ENCODE results near the gene B3GNT8.
A peak's percentile ranks its signal among the peaks of the same experiment; 100 is the strongest.

The B3GNT8 gene

DNA sequence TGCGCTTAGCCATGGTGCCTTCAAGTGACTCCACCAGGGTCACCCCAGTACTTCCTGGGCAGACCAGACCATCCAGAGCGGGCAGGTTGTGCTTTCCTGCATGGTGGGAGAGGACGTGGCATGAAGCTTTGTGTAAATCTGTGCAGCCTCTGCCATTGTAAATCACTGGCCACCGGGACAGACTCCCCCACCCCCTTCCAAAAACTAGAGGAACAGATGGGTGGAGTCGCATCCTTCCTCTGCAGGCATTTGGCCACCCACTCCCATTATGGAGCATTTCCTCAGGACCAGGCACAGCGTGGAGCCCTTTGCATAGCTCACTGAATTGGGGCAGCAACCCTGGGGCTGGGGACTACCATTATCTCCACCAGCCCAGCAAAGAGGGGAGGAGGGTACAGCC lies 21.4 kb downstream of the B3GNT8 start:
- Histone ChIP-seq H3K36me3 (ENCODE audit: control insufficient read depth, insufficient read depth, low read length) (no peaks in the 10 kb centered on the region), H3K27ac (ENCODE audit: insufficient read depth, low read depth, low read length, poor library complexity, severe bottlenecking) (no peak overlapping the region), H3K4me1 (ENCODE audit: control insufficient read depth, insufficient read depth, low read length) (peaks cover 5% of the 10 kb centered on the region), H3K4me3 (ENCODE audit: insufficient read depth, low read depth, low read length) (no peak overlapping the region), H3K9me3 (ENCODE audit: control insufficient read depth, low read length) (no peaks in the 10 kb centered on the region), H3K27me3 (ENCODE audit: control insufficient read depth, insufficient read depth, low read length, poor library complexity, severe bottlenecking) (no peaks in the 10 kb centered on the region)
- whole genome bisulfite sequencing, 2 experiments: 86 to 89% methylated on average over 6 of the region's 6 CpGs

DNA sequence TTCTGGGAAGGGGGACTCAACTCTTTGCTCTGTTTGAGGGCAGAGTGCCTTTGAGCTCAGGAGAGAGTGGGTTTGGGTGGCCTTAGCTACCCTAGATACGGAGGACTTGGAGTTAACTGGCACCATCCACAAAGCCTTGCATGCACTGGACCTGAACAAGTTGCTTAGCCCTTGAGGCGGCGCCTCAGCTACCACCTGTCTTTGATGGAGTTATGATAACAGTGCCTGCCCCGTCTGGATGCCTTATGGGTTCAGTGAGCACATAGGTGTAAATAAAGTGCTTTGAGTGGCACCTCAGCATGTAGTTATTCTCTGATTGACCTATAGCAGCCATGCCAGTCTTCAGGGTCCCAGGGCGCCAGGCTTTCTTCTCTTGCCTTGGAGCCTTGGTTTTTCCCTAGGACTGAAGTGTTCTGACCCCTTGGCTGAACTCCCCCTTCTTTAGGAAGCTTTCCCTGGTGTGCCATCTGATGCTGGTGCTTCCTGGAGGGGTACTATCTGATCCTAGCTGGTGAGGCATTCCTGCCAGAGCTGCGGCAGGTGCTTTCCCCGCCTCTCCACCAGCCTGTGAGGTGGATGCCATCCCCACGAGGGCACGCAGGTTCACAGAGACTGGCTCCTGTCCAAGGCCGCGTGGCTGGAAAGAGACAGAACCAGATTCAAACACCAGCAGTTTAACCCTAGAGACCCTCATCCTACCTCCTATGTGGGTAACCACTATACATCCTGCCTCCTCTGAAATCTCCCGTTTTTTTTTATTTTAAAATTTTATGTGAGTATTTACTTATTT lies 23.8 kb downstream of the B3GNT8 start:
- Histone ChIP-seq H3K27ac (ENCODE audit: insufficient read depth, low read depth, low read length, poor library complexity, severe bottlenecking) (no peak overlapping the region), H3K4me3 (ENCODE audit: insufficient read depth, low read depth, low read length) (no peak overlapping the region), H3K27me3 (ENCODE audit: control insufficient read depth, insufficient read depth, low read length, poor library complexity, severe bottlenecking) (no peaks in the 10 kb centered on the region), H3K36me3 (ENCODE audit: control insufficient read depth, insufficient read depth, low read length) (no peaks in the 10 kb centered on the region), H3K9me3 (ENCODE audit: control insufficient read depth, low read length) (no peaks in the 10 kb centered on the region), H3K4me1 (ENCODE audit: control insufficient read depth, insufficient read depth, low read length) (peaks cover 10% of the 10 kb centered on the region)
- WGBS, 2 experiments: 93 to 94% methylated on average over 11 to 12 of the region's 12 CpGs

GRCh38 chr19:41402010-41402409 lies 25.2 kb downstream of the B3GNT8 start:
- peaks cover 7% of the 10 kb centered on the region for H3K4me1 ChIP-seq (ENCODE audit: control insufficient read depth, insufficient read depth, low read length)
- WGBS, 2 experiments: 94 to 97% methylated on average over 2 to 3 of the region's 3 CpGs
- no peak overlapping the region for H3K4me3 ChIP-seq (ENCODE audit: insufficient read depth, low read depth, low read length)
- H3K36me3 ChIP-seq (ENCODE audit: control insufficient read depth, insufficient read depth, low read length): no peaks in the 10 kb centered on the region
- H3K27me3 ChIP-seq (ENCODE audit: control insufficient read depth, insufficient read depth, low read length, poor library complexity, severe bottlenecking): no peaks in the 10 kb centered on the region
- H3K27ac ChIP-seq (ENCODE audit: insufficient read depth, low read depth, low read length, poor library complexity, severe bottlenecking): no peak overlapping the region
- H3K9me3 ChIP-seq (ENCODE audit: control insufficient read depth, low read length): no peaks in the 10 kb centered on the region

DNA sequence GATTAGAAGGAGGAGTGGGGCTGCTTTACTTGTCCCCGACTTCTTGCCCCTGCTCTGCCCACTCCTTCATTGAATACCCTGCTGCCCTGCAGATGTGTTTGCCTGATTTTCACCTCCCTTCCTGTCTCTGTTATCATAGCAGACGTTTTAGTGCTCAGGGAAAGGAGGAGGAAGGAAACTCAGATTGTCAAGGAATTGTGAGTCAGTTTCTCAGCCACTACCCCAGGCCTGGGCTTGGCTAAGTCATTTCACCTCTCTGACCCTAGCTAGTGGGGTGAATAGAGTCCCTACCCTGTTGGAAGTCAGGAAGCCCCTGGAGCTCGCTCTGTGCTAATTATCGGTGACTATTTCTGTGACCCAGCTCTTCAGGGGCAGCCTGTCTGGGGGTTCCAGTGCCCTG lies 25.7 kb downstream of the B3GNT8 start:
- WGBS, 2 experiments: 82 to 87% methylated on average over 4 of the region's 4 CpGs
- H3K4me1 ChIP-seq (ENCODE audit: control insufficient read depth, insufficient read depth, low read length): peaks cover 5% of the 10 kb centered on the region
- H3K36me3 ChIP-seq (ENCODE audit: control insufficient read depth, insufficient read depth, low read length): no peaks in the 10 kb centered on the region
- H3K27me3 ChIP-seq (ENCODE audit: control insufficient read depth, insufficient read depth, low read length, poor library complexity, severe bottlenecking): no peaks in the 10 kb centered on the region
- H3K9me3 ChIP-seq (ENCODE audit: control insufficient read depth, low read length): no peaks in the 10 kb centered on the region
- H3K27ac ChIP-seq (ENCODE audit: insufficient read depth, low read depth, low read length, poor library complexity, severe bottlenecking): no peak overlapping the region
- no peak overlapping the region for H3K4me3 ChIP-seq (ENCODE audit: insufficient read depth, low read depth, low read length)

- Histone ChIP-seq H3K27me3 (ENCODE audit: control insufficient read depth, insufficient read depth, low read length, poor library complexity, severe bottlenecking) (no peaks in the 10 kb centered on the region), H3K36me3 (ENCODE audit: control insufficient read depth, insufficient read depth, low read length) (no peaks in the 10 kb centered on the region), H3K27ac (ENCODE audit: insufficient read depth, low read depth, low read length, poor library complexity, severe bottlenecking) (no peak overlapping the region), H3K4me1 (ENCODE audit: control insufficient read depth, insufficient read depth, low read length) (peaks cover 5% of the 10 kb centered on the region), H3K9me3 (ENCODE audit: control insufficient read depth, low read length) (no peaks in the 10 kb centered on the region), H3K4me3 (ENCODE audit: insufficient read depth, low read depth, low read length) (no peak overlapping the region)
- WGBS, 2 experiments: 91% methylated on average over 2 of the region's 2 CpGs
These were observed 27.6 kb downstream of the B3GNT8 start for GRCh38 chr19:41399525-41399924.

DNA sequence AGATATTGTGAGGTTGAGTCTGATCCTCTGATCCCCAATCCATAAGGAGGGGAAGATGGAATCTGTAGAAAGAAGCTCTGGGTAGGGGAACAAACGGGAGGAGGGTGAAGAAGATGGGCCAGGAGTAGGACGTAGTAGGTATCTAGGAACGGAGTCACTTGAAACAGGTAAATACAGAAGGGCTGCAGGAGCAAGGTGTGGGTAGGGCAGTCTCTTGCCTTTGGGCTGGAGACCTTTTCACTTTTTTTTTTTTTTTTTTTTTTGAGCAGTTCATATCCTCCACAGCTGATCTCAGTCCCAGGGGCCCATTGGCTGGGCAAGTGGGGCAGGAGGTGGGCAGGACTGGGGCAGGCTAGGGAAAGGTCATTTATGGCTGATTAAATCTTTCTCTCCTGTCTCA lies 28.1 kb downstream of the B3GNT8 start:
- Histone ChIP-seq H3K4me3 (ENCODE audit: insufficient read depth, low read depth, low read length) (no peak overlapping the region), H3K36me3 (ENCODE audit: control insufficient read depth, insufficient read depth, low read length) (no peaks in the 10 kb centered on the region), H3K27ac (ENCODE audit: insufficient read depth, low read depth, low read length, poor library complexity, severe bottlenecking) (no peak overlapping the region), H3K4me1 (ENCODE audit: control insufficient read depth, insufficient read depth, low read length) (peaks cover 5% of the 10 kb centered on the region), H3K9me3 (ENCODE audit: control insufficient read depth, low read length) (no peaks in the 10 kb centered on the region), H3K27me3 (ENCODE audit: control insufficient read depth, insufficient read depth, low read length, poor library complexity, severe bottlenecking) (no peaks in the 10 kb centered on the region)
- whole genome bisulfite sequencing, 2 experiments: 84 to 92% methylated on average over 3 of the region's 3 CpGs

- WGBS, 2 experiments: 78 to 91% methylated on average over 3 of the region's 3 CpGs
These were observed 28.6 kb downstream of the B3GNT8 start for GRCh38 chr19:41398598-41398997.

DNA sequence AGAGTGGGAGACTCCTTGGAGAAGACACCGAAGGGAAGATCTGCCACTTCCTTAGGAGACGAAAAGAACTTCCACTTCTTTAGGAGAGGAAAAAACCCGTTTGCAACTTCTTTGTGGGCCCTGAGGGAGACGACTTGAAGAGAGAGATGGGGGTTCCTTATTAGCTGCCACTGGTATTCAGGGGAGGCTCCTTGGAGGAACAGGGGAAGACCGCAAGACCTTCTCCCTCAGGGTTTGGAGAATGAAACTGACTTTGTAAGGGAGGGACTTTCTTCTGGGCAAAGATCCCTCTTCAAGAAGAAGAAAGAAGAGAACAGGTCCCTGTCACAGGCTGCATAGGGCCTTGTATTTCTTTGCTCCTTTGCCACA lies 29.1 kb downstream of the B3GNT8 start:
- H3K27ac ChIP-seq (ENCODE audit: insufficient read depth, low read depth, low read length, poor library complexity, severe bottlenecking): no peak overlapping the region
- peak overlapping the region; percentile 79 for H3K4me3 ChIP-seq (ENCODE audit: insufficient read depth, low read depth, low read length)
- H3K27me3 ChIP-seq (ENCODE audit: control insufficient read depth, insufficient read depth, low read length, poor library complexity, severe bottlenecking): no peaks in the 10 kb centered on the region
- H3K36me3 ChIP-seq (ENCODE audit: control insufficient read depth, insufficient read depth, low read length): no peaks in the 10 kb centered on the region
- H3K4me1 ChIP-seq (ENCODE audit: control insufficient read depth, insufficient read depth, low read length): peaks cover 5% of the 10 kb centered on the region
- H3K9me3 ChIP-seq (ENCODE audit: control insufficient read depth, low read length): no peaks in the 10 kb centered on the region
- WGBS, 2 experiments: 1 to 2% methylated on average over 5 of the region's 5 CpGs

More at GRCh38 chr19:41398598-41398997, 28.6 kb downstream of the B3GNT8 start:
- H3K9me3 ChIP-seq (ENCODE audit: control insufficient read depth, low read length): no peaks in the 10 kb centered on the region
- peaks cover 5% of the 10 kb centered on the region for H3K4me1 ChIP-seq (ENCODE audit: control insufficient read depth, insufficient read depth, low read length)
- H3K27ac ChIP-seq (ENCODE audit: insufficient read depth, low read depth, low read length, poor library complexity, severe bottlenecking): no peak overlapping the region
- no peaks in the 10 kb centered on the region for H3K36me3 ChIP-seq (ENCODE audit: control insufficient read depth, insufficient read depth, low read length)
- no peaks in the 10 kb centered on the region for H3K27me3 ChIP-seq (ENCODE audit: control insufficient read depth, insufficient read depth, low read length, poor library complexity, severe bottlenecking)
- H3K4me3 ChIP-seq (ENCODE audit: insufficient read depth, low read depth, low read length): peak overlapping the region; percentile 79

DNA sequence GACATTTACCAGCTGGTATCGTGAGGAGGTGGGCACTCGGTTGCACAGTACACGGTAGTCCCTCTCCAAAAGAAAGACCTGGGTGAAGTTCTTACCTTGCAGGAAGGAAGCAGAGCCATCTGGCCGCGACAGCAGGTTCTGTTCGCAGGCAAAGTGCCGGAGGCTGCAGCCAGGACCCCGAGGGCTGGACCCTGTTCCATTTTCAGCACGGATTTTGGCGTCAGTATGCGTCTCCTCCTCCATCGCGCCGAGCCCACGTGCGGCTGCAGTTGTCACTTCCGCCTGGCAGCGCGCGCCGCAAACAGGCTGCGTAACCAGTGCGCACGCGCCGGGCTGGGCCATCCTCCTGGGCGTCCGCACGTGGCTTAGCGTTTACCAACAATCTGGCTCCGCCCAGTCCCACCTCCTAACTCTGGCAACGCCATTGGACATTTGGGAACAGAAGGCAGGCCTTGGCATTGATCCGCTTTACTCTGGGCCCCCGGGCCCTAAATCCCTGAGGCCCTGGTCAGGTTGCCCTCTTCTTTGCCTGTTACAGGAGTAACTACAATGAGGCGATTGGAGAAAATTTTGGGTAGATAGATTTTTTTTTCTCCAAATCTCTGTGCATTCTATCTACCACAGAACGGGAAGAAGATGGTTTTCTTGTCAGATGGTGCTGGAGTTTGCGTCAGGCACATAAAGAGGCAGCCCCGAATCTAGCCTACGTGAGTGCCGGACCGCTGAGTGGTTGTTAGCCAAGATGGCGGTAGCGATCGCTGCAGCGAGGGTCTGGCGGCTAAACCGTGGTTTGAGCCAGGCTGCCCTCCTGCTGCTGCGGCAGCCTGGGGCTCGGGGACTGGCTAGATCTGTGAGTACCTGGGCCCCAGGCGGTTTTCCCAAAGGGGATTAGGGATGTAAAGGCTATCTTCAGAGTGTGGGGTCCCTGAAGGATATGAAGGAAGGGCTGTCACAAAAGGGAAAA lies 29.8 kb downstream of the B3GNT8 start, which contains the start of the genes BCKDHA and EXOSC5:
BCKDHA (plus strand) TSS at position 733 of the 964 bp plus-strand sequence; CDS start at position 743, 10 bp downstream.
EXOSC5 (minus strand) TSS at position 274 of the 964 bp plus-strand sequence; CDS start at position 243, 31 bp downstream.
- H3K4me3 ChIP-seq (ENCODE audit: insufficient read depth, low read depth, low read length): peak within 1 kb of the TSS; percentile 89
- no peaks in the 10 kb centered on the region for H3K36me3 ChIP-seq (ENCODE audit: control insufficient read depth, insufficient read depth, low read length)
- no peaks in the 10 kb centered on the region for H3K27me3 ChIP-seq (ENCODE audit: control insufficient read depth, insufficient read depth, low read length, poor library complexity, severe bottlenecking)
- no peaks in the 10 kb centered on the region for H3K9me3 ChIP-seq (ENCODE audit: control insufficient read depth, low read length)
- WGBS, 2 experiments: 0 to 1% methylated on average over 50 of the region's 50 CpGs
- H3K27ac ChIP-seq (ENCODE audit: insufficient read depth, low read depth, low read length, poor library complexity, severe bottlenecking): peak within 1 kb of the TSS; percentile 96
- H3K4me1 ChIP-seq (ENCODE audit: control insufficient read depth, insufficient read depth, low read length): peaks cover 5% of the 10 kb centered on the region

GRCh38 chr19:41395355-41395754 lies 31.8 kb downstream of the B3GNT8 start:
- WGBS, 2 experiments: 84 to 85% methylated on average over 6 of the region's 6 CpGs
- Histone ChIP-seq H3K27ac (ENCODE audit: insufficient read depth, low read depth, low read length, poor library complexity, severe bottlenecking) (no peak overlapping the region), H3K27me3 (ENCODE audit: control insufficient read depth, insufficient read depth, low read length, poor library complexity, severe bottlenecking) (no peaks in the 10 kb centered on the region), H3K4me1 (ENCODE audit: control insufficient read depth, insufficient read depth, low read length) (peaks cover 5% of the 10 kb centered on the region), H3K4me3 (ENCODE audit: insufficient read depth, low read depth, low read length) (no peak overlapping the region), H3K36me3 (ENCODE audit: control insufficient read depth, insufficient read depth, low read length) (peaks cover 3% of the 10 kb centered on the region), H3K9me3 (ENCODE audit: control insufficient read depth, low read length) (no peaks in the 10 kb centered on the region)

Data from ectodermal cell (in vitro differentiated cells).